Mucosa of rectum (tissue), 2 donors: Measurements from ENCODE around the gene PCNX2.
"Not testable (repeated sequence)": the region's sequence is repeated elsewhere in the genome, so short reads cannot be mapped to it uniquely, and the experiment has no call there.

Experiments
- H3K27ac ChIP-seq, 2 donors: one replicate each; pipeline ENCODE4 v1.7.0; 2013; ENCODE audit warnings: inconsistent platforms in 2 of 2, low read depth in 2 of 2, low read length in 2 of 2
- H3K27me3 ChIP-seq, 2 donors: one replicate each; pipeline ENCODE4 v1.7.0; 2013; ENCODE audit warnings: low read length in 2 of 2; ENCODE audit not compliant: control insufficient read depth in 2 of 2, insufficient read depth in 2 of 2
- H3K36me3 ChIP-seq, 2 donors: one replicate each; pipeline ENCODE4 v1.7.0; 2013; ENCODE audit warnings: low read length in 2 of 2; ENCODE audit not compliant: control insufficient read depth in 2 of 2, insufficient read depth in 2 of 2
- H3K4me1 ChIP-seq, 2 donors: one replicate each; pipeline ENCODE4 v1.7.0; 2013; ENCODE audit warnings: low read length in 2 of 2, mild to moderate bottlenecking in 1 of 2; ENCODE audit not compliant: control insufficient read depth in 2 of 2, insufficient read depth in 2 of 2
- H3K4me3 ChIP-seq, 2 donors: one replicate each; pipeline ENCODE4 v1.7.0; 2013; ENCODE audit warnings: low read length in 2 of 2
- H3K9ac ChIP-seq, 2 donors: one replicate each; pipeline ENCODE4 v1.7.0; 2013; ENCODE audit warnings: low read length in 2 of 2, low read depth in 1 of 2, mild to moderate bottlenecking in 1 of 2
- H3K9me3 ChIP-seq, 2 donors: one replicate each; pipeline ENCODE4 v1.7.0; 2013; ENCODE audit warnings: low read length in 2 of 2; ENCODE audit not compliant: control insufficient read depth in 2 of 2
- donor health status: healthy.
- donor health status: Normal muscosa, but diverticular disease.

PCNX2 gene

GRCh38 chr1:233179638-233180037, 115.9 kb downstream of the PCNX2 start:
- H3K27me3 ChIP-seq, H3K9me3 ChIP-seq, H3K4me1 ChIP-seq, H3K27ac ChIP-seq, H3K4me3 ChIP-seq, H3K9ac ChIP-seq, H3K36me3 ChIP-seq: not testable (repeated sequence)

GRCh38 chr1:233172201-233172600, 123.3 kb downstream of the PCNX2 start:
- Histone ChIP-seq H3K27ac (no peak overlapping the region), H3K4me3 (no peak overlapping the region), H3K9ac (no peak overlapping the region), H3K4me1 (no peaks in the 10 kb centered on the region), H3K9me3 (no peaks in the 10 kb centered on the region), H3K36me3 (peaks cover 0 to 4% of the 10 kb centered on the region in 2 donors), H3K27me3 (no peaks in the 10 kb centered on the region)

- no peaks in the 10 kb centered on the region for H3K36me3 ChIP-seq
- H3K4me1 ChIP-seq = no peaks in the 10 kb centered on the region
- H3K9me3 ChIP-seq = no peaks in the 10 kb centered on the region
- no peak overlapping the region for H3K27ac ChIP-seq
- no peak overlapping the region for H3K9ac ChIP-seq
- no peak overlapping the region for H3K4me3 ChIP-seq
- H3K27me3 ChIP-seq = no peaks in the 10 kb centered on the region
Measured at GRCh38 chr1:233170741-233171140, 124.8 kb downstream of the PCNX2 start.

GRCh38 chr1:233168384-233168783, 127.1 kb downstream of the PCNX2 start:
- no peak overlapping the region for H3K9ac ChIP-seq
- no peaks in the 10 kb centered on the region for H3K27me3 ChIP-seq
- no peak overlapping the region for H3K4me3 ChIP-seq
- no peak overlapping the region for H3K27ac ChIP-seq
- H3K9me3 ChIP-seq = peaks cover 0 to 5% of the 10 kb centered on the region in 2 donors
- no peaks in the 10 kb centered on the region for H3K4me1 ChIP-seq
- H3K36me3 ChIP-seq = no peaks in the 10 kb centered on the region

GRCh38 chr1:233166896-233167295, 128.6 kb downstream of the PCNX2 start:
- Histone ChIP-seq H3K9ac (no peak overlapping the region), H3K9me3 (peaks cover 0 to 5% of the 10 kb centered on the region in 2 donors), H3K27ac (no peak overlapping the region), H3K36me3 (no peaks in the 10 kb centered on the region), H3K4me3 (no peak overlapping the region), H3K27me3 (no peaks in the 10 kb centered on the region), H3K4me1 (no peaks in the 10 kb centered on the region)

GRCh38 chr1:233163696-233164095, 131.8 kb downstream of the PCNX2 start:
- H3K9me3 ChIP-seq = peaks cover 0 to 5% of the 10 kb centered on the region in 2 donors
- H3K27ac ChIP-seq = no peak overlapping the region
- H3K27me3 ChIP-seq = no peaks in the 10 kb centered on the region
- H3K36me3 ChIP-seq = no peaks in the 10 kb centered on the region
- H3K4me3 ChIP-seq = no peak overlapping the region
- H3K4me1 ChIP-seq = no peaks in the 10 kb centered on the region
- no peak overlapping the region for H3K9ac ChIP-seq

- Histone ChIP-seq H3K4me3 (no peak overlapping the region), H3K9me3 (no peaks in the 10 kb centered on the region), H3K36me3 (no peaks in the 10 kb centered on the region), H3K9ac (no peak overlapping the region), H3K4me1 (no peaks in the 10 kb centered on the region), H3K27me3 (no peaks in the 10 kb centered on the region), H3K27ac (no peak overlapping the region)
Measured at GRCh38 chr1:233158322-233158721, 137.2 kb downstream of the PCNX2 start.

- H3K4me3 ChIP-seq = no peak overlapping the region
- H3K4me1 ChIP-seq = no peaks in the 10 kb centered on the region
Measured at GRCh38 chr1:233157245-233157644, 138.3 kb downstream of the PCNX2 start.

GRCh38 chr1:233151861-233152260, 143.7 kb downstream of the PCNX2 start:
- Histone ChIP-seq H3K4me1 (no peaks in the 10 kb centered on the region), H3K4me3 (no peak overlapping the region), H3K9ac (no peak overlapping the region), H3K9me3 (no peaks in the 10 kb centered on the region), H3K36me3 (no peaks in the 10 kb centered on the region), H3K27ac (no peak overlapping the region), H3K27me3 (no peaks in the 10 kb centered on the region)

More at GRCh38 chr1:233157245-233157644, 138.3 kb downstream of the PCNX2 start:
- H3K36me3 ChIP-seq = no peaks in the 10 kb centered on the region
- no peaks in the 10 kb centered on the region for H3K9me3 ChIP-seq
- H3K9ac ChIP-seq = no peak overlapping the region
- H3K27ac ChIP-seq = no peak overlapping the region
- H3K27me3 ChIP-seq = no peaks in the 10 kb centered on the region

GRCh38 chr1:233144434-233144833, 151.1 kb downstream of the PCNX2 start:
- Histone ChIP-seq H3K4me1 (no peaks in the 10 kb centered on the region), H3K27ac (no peak overlapping the region), H3K27me3 (no peaks in the 10 kb centered on the region), H3K9me3 (no peaks in the 10 kb centered on the region), H3K4me3 (no peak overlapping the region), H3K36me3 (no peaks in the 10 kb centered on the region), H3K9ac (no peak overlapping the region)

GRCh38 chr1:233143241-233143640, 152.3 kb downstream of the PCNX2 start:
- no peaks in the 10 kb centered on the region for H3K36me3 ChIP-seq
- H3K9ac ChIP-seq = no peak overlapping the region
- no peaks in the 10 kb centered on the region for H3K27me3 ChIP-seq

More at GRCh38 chr1:233143241-233143640, 152.3 kb downstream of the PCNX2 start:
- Histone ChIP-seq H3K9me3 (no peaks in the 10 kb centered on the region), H3K4me3 (no peak overlapping the region), H3K27ac (no peak overlapping the region), H3K4me1 (no peaks in the 10 kb centered on the region)
